IMR-90 (cell line): Measurements from ENCODE around the gene NUP88. TPM values are rescaled to one million over a fixed set of nuclear protein-coding genes. Genes with fewer than 3 reads are reported as not detected.

Experiments used
- ATAC-seq: fragments of 200-7000 bp; cut with Tn5 transposase; 2 replicates; pipeline ENCODE4 v1.9.1; 2020; ENCODE audit warnings: low read depth, mild to moderate bottlenecking, moderate library complexity
- BruUV-seq: library from RNA; stranded (reverse); fragments of 400-500 nt; replicated peaks from 2 replicates; lab custom pipeline; 2021; lab: Mats Ljungman, UMichigan
- CTCF ChIA-PET: fragments of 300-600 bp; formaldehyde crosslinking; extraction: SDS; loops from one replicate; lab custom pipeline; 2021; ENCODE audit warnings: antibody characterized with exemption; lab: Yijun Ruan, JAX
- POLR2A ChIA-PET: fragments of 300-600 bp; sonication (Branson Sonifier 250); formaldehyde crosslinking; loops from one replicate; lab custom pipeline; 2022; ENCODE audit warnings: antibody characterized with exemption; ENCODE audit not compliant: unreplicated experiment; lab: Charles Lee
- DNase-seq: peaks from one replicate; pipeline ENCODE4 v3.0.0; 2013
- H2AFZ ChIP-seq: replicated peaks from 2 replicates; pipeline ENCODE3; 2013; ENCODE audit warnings: low read length, mild to moderate bottlenecking; ENCODE audit not compliant: poor library complexity
- H2AK5ac ChIP-seq: 2 replicates; pipeline ENCODE4 v1.6.1; 2013; ENCODE audit warnings: low read depth, low read length, inconsistent platforms
- H2AK9ac ChIP-seq: replicated peaks from 2 replicates; pipeline ENCODE3; 2013; ENCODE audit warnings: mild to moderate bottlenecking, low read depth, low read length, moderate library complexity; ENCODE audit not compliant: poor library complexity
- H2BK120ac ChIP-seq: 2 replicates; pipeline ENCODE4 v1.6.1; 2013; ENCODE audit warnings: low read depth, low read length, inconsistent platforms
- H2BK15ac ChIP-seq: 3 replicates; pipeline ENCODE4 v1.6.1; 2013; ENCODE audit warnings: low read depth, low read length, inconsistent platforms
- H2BK20ac ChIP-seq: 2 replicates; pipeline ENCODE4 v1.6.1; 2013; ENCODE audit warnings: low read depth, mild to moderate bottlenecking, inconsistent platforms, low read length, moderate library complexity
- H2BK5ac ChIP-seq: 2 replicates; pipeline ENCODE4 v1.6.1; 2013; ENCODE audit warnings: mild to moderate bottlenecking, low read depth, low read length, inconsistent platforms; ENCODE audit not compliant: poor library complexity, severe bottlenecking
- H3K14ac ChIP-seq: replicated peaks from 2 replicates; pipeline ENCODE4 v1.6.1; 2013; ENCODE audit warnings: low read depth, low read length, inconsistent platforms
- H3K18ac ChIP-seq: 2 replicates; pipeline ENCODE4 v1.6.1; 2013; ENCODE audit warnings: low read depth, low read length, control low read depth
- H3K23ac ChIP-seq: 2 replicates; pipeline ENCODE4 v1.6.1; 2013; ENCODE audit warnings: low read depth, low read length, inconsistent platforms
- H3K27ac ChIP-seq: 2 replicates; pipeline ENCODE4 v1.5.1; 2013; ENCODE audit warnings: mild to moderate bottlenecking, control low read depth, low read length; ENCODE audit not compliant: insufficient read depth
- H3K27me3 ChIP-seq: 2 replicates; pipeline ENCODE4 v1.6.1; 2013; ENCODE audit warnings: low read length; ENCODE audit not compliant: control insufficient read depth, insufficient read depth
- H3K36me3 ChIP-seq: 2 replicates; pipeline ENCODE4 v1.6.1; 2013; ENCODE audit warnings: low read length, mixed read lengths; ENCODE audit not compliant: control insufficient read depth, insufficient read depth
- H3K4ac ChIP-seq: 2 replicates; pipeline ENCODE4 v1.6.1; 2013; ENCODE audit warnings: low read depth, low read length, inconsistent platforms
- H3K4me1 ChIP-seq: 2 replicates; pipeline ENCODE4 v1.6.1; 2013; ENCODE audit warnings: low read length, mixed read lengths; ENCODE audit not compliant: control insufficient read depth, insufficient read depth
- H3K4me2 ChIP-seq: 2 replicates; pipeline ENCODE4 v1.6.1; 2013; ENCODE audit warnings: low read depth, mild to moderate bottlenecking, control low read depth, low read length, moderate library complexity
- H3K4me3 ChIP-seq: 2 replicates; pipeline ENCODE4 v1.5.1; 2013; ENCODE audit warnings: low read depth, mild to moderate bottlenecking, control low read depth, low read length, moderate library complexity; ENCODE audit not compliant: insufficient read depth
- H3K56ac ChIP-seq: 2 replicates; pipeline ENCODE4 v1.6.1; 2013; ENCODE audit warnings: low read length, inconsistent platforms; ENCODE audit not compliant: insufficient read depth; ENCODE audit errors: extremely low read depth
- H3K79me1 ChIP-seq, 2 experiments: 2 replicates each; pipeline ENCODE4 v1.6.1; 2013; ENCODE audit warnings: low read length in 2 of 2, inconsistent platforms in 1 of 2, low read depth in 1 of 2
- H3K9ac ChIP-seq: 2 replicates; pipeline ENCODE4 v1.6.1; 2013; ENCODE audit warnings: low read depth, low read length, control low read depth
- H3K9me1 ChIP-seq: 2 replicates; pipeline ENCODE4 v1.6.1; 2013; ENCODE audit warnings: low read length, inconsistent platforms; ENCODE audit not compliant: insufficient read depth
- H3K9me3 ChIP-seq: 2 replicates; pipeline ENCODE4 v1.6.1; 2013; ENCODE audit warnings: low read length; ENCODE audit not compliant: control insufficient read depth, insufficient read depth
- H4K20me1 ChIP-seq: 2 replicates; pipeline ENCODE4 v1.6.1; 2013; ENCODE audit warnings: low read length, inconsistent platforms; ENCODE audit not compliant: insufficient read depth
- H4K5ac ChIP-seq: 2 replicates; pipeline ENCODE4 v1.6.1; 2013; ENCODE audit warnings: mild to moderate bottlenecking, low read depth, low read length, control low read depth
- H4K8ac ChIP-seq, 2 experiments: 2 replicates each; pipeline ENCODE4 v1.6.1; 2013; ENCODE audit warnings: low read depth in 2 of 2, low read length in 2 of 2, control low read depth in 1 of 2, inconsistent platforms in 1 of 2
- H4K91ac ChIP-seq: 2 replicates; pipeline ENCODE4 v1.6.1; 2013; ENCODE audit warnings: low read depth, low read length, inconsistent platforms; ENCODE audit not compliant: insufficient read depth
- CEBPB ChIP-seq: IDR thresholded peaks from 2 replicates; pipeline ENCODE4 v1.6.1; 2012; ENCODE audit warnings: low read depth, low read length, improper control_type of control experiment
- CHD1 ChIP-seq: IDR thresholded peaks from 2 replicates; pipeline ENCODE4 v1.6.1; 2012; ENCODE audit warnings: low read depth, low read length, improper control_type of control experiment
- FOS ChIP-seq: fragments of 150-350 bp; IDR thresholded peaks from 2 replicates; pipeline ENCODE4 v1.6.1; 2016; ENCODE audit warnings: low read depth, low read length
- MAFK ChIP-seq: IDR thresholded peaks from 2 replicates; pipeline ENCODE4 v1.6.1; 2012; ENCODE audit warnings: low read depth, low read length, improper control_type of control experiment
- MAZ ChIP-seq: IDR thresholded peaks from 2 replicates; pipeline ENCODE4 v1.6.1; 2012; ENCODE audit warnings: low read depth, mild to moderate bottlenecking, low read length, improper control_type of control experiment, moderate library complexity, borderline replicate concordance
- MXI1 ChIP-seq: IDR thresholded peaks from 2 replicates; pipeline ENCODE4 v1.6.1; 2012; ENCODE audit warnings: low read depth, mild to moderate bottlenecking, low read length, moderate library complexity, borderline replicate concordance
- NFE2L2 ChIP-seq: fragments of 150-350 bp; IDR thresholded peaks from 2 replicates; pipeline ENCODE4 v1.6.1; 2016; ENCODE audit warnings: low read depth, mild to moderate bottlenecking, low read length
- POLR2A ChIP-seq: IDR thresholded peaks from 2 replicates; pipeline ENCODE4 v1.6.1; 2012; ENCODE audit warnings: mild to moderate bottlenecking, low read depth, low read length
- RAD21 ChIP-seq: IDR thresholded peaks from 2 replicates; pipeline ENCODE4 v1.6.1; 2012; ENCODE audit warnings: low read length, improper control_type of control experiment
- RCOR1 ChIP-seq: IDR thresholded peaks from 2 replicates; pipeline ENCODE4 v1.6.1; 2012; ENCODE audit warnings: mild to moderate bottlenecking, low read length, improper control_type of control experiment; ENCODE audit not compliant: insufficient replicate concordance
- WGBS, 2 experiments: methylation state at CpG; one replicate each; pipeline versions ENCODE4 v1.1.5 to v1.1.7; 2013; ENCODE audit warnings: missing lambda C conversion rate in 2 of 2; ENCODE audit not compliant: insufficient read length in 1 of 2; ENCODE audit errors: extremely low coverage in 2 of 2; 5-methylcytosine and 5-hydroxymethylcytosine counted together
- dilution Hi-C: fragments of 300-500 bp; cut with HindIII; formaldehyde crosslinking; loops from one replicate; pipeline ENCODE4 v1.14.3; 2018; ENCODE audit warnings: low sequenced_read_pairs; ENCODE audit not compliant: unreplicated experiment
- in situ Hi-C: fragments of 300-500 bp; cut with MboI; formaldehyde crosslinking; loops from 3 replicates; pipeline ENCODE4 v1.14.3; 2019; ENCODE audit warnings: low sequenced_read_pairs, inconsistent platforms, mixed read lengths
- intact Hi-C: fragments of 100-400 bp; cut with micrococcal nuclease; formaldehyde crosslinking; loops from 2 replicates; pipeline ENCODE4 v1.10.0; 2022
- polyA plus RNA-seq, 3 experiments: library from polyadenylated mRNA; depleted of rRNA; stranded (reverse); fragments of >200 nt; gene quantifications; 2 replicates each; pipeline ENCODE4 v1.2.3, GENCODE V29; 2012; ENCODE audit warnings: low replicate concordance in 1 of 3
- total RNA-seq: library from RNA; depleted of rRNA; stranded (reverse); fragments of >200 nt; gene quantifications from 2 replicates; pipeline ENCODE4 v1.2.3, GENCODE V29; 2012

The NUP88 gene
- total and polyA plus RNA-seq, 2 of the 4 experiments (the other 2 are of a cell fraction) = 57.0 to 83.7 TPM

GRCh38 chr17:5444209-5444608 lies 24.7 kb upstream of the NUP88 start:
- H3K4me2 ChIP-seq = no peak overlapping the region
- H3K36me3 ChIP-seq = peaks cover 33% of the 10 kb centered on the region
- no peak overlapping the region for H4K5ac ChIP-seq
- H2AK9ac ChIP-seq = no peak overlapping the region
- WGBS, 2 experiments = 97% methylated on average over 9 of the region's 22 CpGs; no CpG with 5 or more reads in 1 of the 2 experiments
- no peak overlapping the region for H3K9ac ChIP-seq
- no peaks in the 10 kb centered on the region for H3K27me3 ChIP-seq
- ChIA-PET POLR2A (no interaction called here), CTCF (no interaction called here)
- H2BK120ac ChIP-seq = no peak overlapping the region
- H3K14ac ChIP-seq = no peak overlapping the region
- H4K8ac ChIP-seq = no peak overlapping the region
- no peak overlapping the region for H2BK20ac ChIP-seq
- TF ChIP-seq CHD1 (no peak), POLR2A (no peak), MXI1 (no peak), FOS (no peak), MAZ (no peak), MAFK (no peak), NFE2L2 (no peak), RAD21 (no peak), RCOR1 (no peak), CEBPB (no peak)
- H3K4ac ChIP-seq = no peak overlapping the region
- no peak overlapping the region for H2BK5ac ChIP-seq
- no peaks in the 10 kb centered on the region for H3K9me3 ChIP-seq
- in situ Hi-C loops (loop anchor here (5.0 kb wide), 1 partner anchor 197 kb away; no protein-coding TSS in a partner anchor), intact Hi-C loops (no loop called here), dilution Hi-C loops (no loop called here)
- no peak overlapping the region for H3K56ac ChIP-seq
- no peak overlapping the region for H2AFZ ChIP-seq
- ATAC-seq (no peak), DNase-seq (no peak)
- H2BK15ac ChIP-seq = no peak overlapping the region
- no peaks in the 10 kb centered on the region for H3K9me1 ChIP-seq
- H3K18ac ChIP-seq = no peak overlapping the region
- no peak overlapping the region for H3K4me3 ChIP-seq
- no peaks in the 10 kb centered on the region for H3K4me1 ChIP-seq
- no peak overlapping the region for H3K23ac ChIP-seq
- no peak overlapping the region for H4K91ac ChIP-seq
- BruUV-seq = no TSS peak
- H2AK5ac ChIP-seq = no peak overlapping the region
- peaks cover 8 to 20% of the 10 kb centered on the region in 2 experiments; a peak in 3 of 4 replicates for H3K79me1 ChIP-seq
- H4K20me1 ChIP-seq = no peaks in the 10 kb centered on the region
- H3K27ac ChIP-seq = no peak overlapping the region
